Activated CD8-positive, alpha-beta T cell treated with anti-CD3 and anti-CD28 coated beads for 36 hours (primary cell): ENCODE data around the gene ALDH4A1. TPM values are rescaled to one million over a fixed set of nuclear protein-coding genes. Genes with fewer than 3 reads are reported as not detected.

ENCODE experiments used
- ATAC-seq: fragments of 200-7000 bp; cut with Tn5 transposase; one replicate; pipeline ENCODE4 v1.10.0; 2021; ENCODE audit warnings: mild to moderate bottlenecking, moderate library complexity
- CTCF ChIA-PET: fragments of 350-600 bp; sonication (Branson Sonifier 250); formaldehyde crosslinking; loops from one replicate; lab custom pipeline; 2021; ENCODE audit warnings: antibody characterized with exemption; lab: Charles Lee
- POLR2A ChIA-PET: fragments of 350-600 bp; sonication (Branson Sonifier 250); formaldehyde crosslinking; loops from one replicate; lab custom pipeline; 2021; ENCODE audit warnings: antibody characterized with exemption; lab: Charles Lee
- DNase-seq: peaks from one replicate; pipeline ENCODE4 v3.0.0-alpha.2; 2020
- H3K27ac Mint-ChIP-seq: one replicate; pipeline ENCODE4 v1.8.0; 2021; ENCODE audit warnings: mild to moderate bottlenecking, mixed read lengths
- H3K27me3 Mint-ChIP-seq: one replicate; pipeline ENCODE4 v1.8.0; 2021; ENCODE audit warnings: mixed read lengths
- H3K36me3 Mint-ChIP-seq: one replicate; pipeline ENCODE4 v1.8.0; 2021; ENCODE audit warnings: low read depth, mixed read lengths
- H3K4me1 Mint-ChIP-seq: one replicate; pipeline ENCODE4 v1.8.0; 2021; ENCODE audit warnings: low read depth, mixed read lengths
- H3K4me3 Mint-ChIP-seq: one replicate; pipeline ENCODE4 v1.8.0; 2021; ENCODE audit warnings: mild to moderate bottlenecking, moderate library complexity, mixed read lengths
- H3K9me3 Mint-ChIP-seq: one replicate; pipeline ENCODE4 v1.8.0; 2021; ENCODE audit warnings: mixed read lengths
- intact Hi-C: fragments of 100-400 bp; cut with micrococcal nuclease; formaldehyde crosslinking; loops from one replicate; pipeline ENCODE4 v1.10.0; 2022
- total RNA-seq, 2 experiments: library from RNA; stranded (reverse); gene quantifications; one replicate each; pipeline ENCODE4 v1.2.3, GENCODE V29; 2021
- TF ChIP-seq, protein P1 (sequence below): fragments of 200-600 bp; IDR thresholded peaks from one replicate; pipeline ENCODE4 v1.8.0; 2022; ENCODE audit warnings: antibody characterized with exemption, mild to moderate bottlenecking

Gene ALDH4A1
- total RNA-seq, 2 experiments from 2014 or later = 3.9 to 4.3 TPM

GRCh38 chr1:18927082-18927653 lies 24.8 kb upstream of the ALDH4A1 start:
- DNase-seq = no peak
- intact Hi-C loops = loop anchor here (2.0 kb wide), 1 partner anchor 28 kb away; no protein-coding TSS in a partner anchor
- peak; percentile 45 for ATAC-seq
- Mint-ChIP-seq H3K4me1 (peaks cover 86% of the 10 kb centered on the region), H3K27ac (peak overlapping the region; percentile 99), H3K27me3 (no peaks in the 10 kb centered on the region), H3K4me3 (peak overlapping the region; percentile 82), H3K36me3 (peaks cover 5% of the 10 kb centered on the region), H3K9me3 (peaks cover 2% of the 10 kb centered on the region)
- TF ChIP-seq, protein P1, sequence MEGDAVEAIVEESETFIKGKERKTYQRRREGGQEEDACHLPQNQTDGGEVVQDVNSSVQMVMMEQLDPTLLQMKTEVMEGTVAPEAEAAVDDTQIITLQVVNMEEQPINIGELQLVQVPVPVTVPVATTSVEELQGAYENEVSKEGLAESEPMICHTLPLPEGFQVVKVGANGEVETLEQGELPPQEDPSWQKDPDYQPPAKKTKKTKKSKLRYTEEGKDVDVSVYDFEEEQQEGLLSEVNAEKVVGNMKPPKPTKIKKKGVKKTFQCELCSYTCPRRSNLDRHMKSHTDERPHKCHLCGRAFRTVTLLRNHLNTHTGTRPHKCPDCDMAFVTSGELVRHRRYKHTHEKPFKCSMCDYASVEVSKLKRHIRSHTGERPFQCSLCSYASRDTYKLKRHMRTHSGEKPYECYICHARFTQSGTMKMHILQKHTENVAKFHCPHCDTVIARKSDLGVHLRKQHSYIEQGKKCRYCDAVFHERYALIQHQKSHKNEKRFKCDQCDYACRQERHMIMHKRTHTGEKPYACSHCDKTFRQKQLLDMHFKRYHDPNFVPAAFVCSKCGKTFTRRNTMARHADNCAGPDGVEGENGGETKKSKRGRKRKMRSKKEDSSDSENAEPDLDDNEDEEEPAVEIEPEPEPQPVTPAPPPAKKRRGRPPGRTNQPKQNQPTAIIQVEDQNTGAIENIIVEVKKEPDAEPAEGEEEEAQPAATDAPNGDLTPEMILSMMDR = no peak
- ChIA-PET POLR2A (interaction anchor here (0.7 to 6.3 kb wide), 20 partner anchors 8 to 324 kb away, joined by 3 to 139 read pairs (median 7); partner anchors contain the start of genes ALDH4A1, EMC1, IFFO2 and MRTO4), CTCF (interaction anchor here (0.8 to 6.0 kb wide), 13 partner anchors 13 to 147 kb away, joined by 3 to 75 read pairs (median 6); partner anchors contain the start of gene ALDH4A1)

DNA sequence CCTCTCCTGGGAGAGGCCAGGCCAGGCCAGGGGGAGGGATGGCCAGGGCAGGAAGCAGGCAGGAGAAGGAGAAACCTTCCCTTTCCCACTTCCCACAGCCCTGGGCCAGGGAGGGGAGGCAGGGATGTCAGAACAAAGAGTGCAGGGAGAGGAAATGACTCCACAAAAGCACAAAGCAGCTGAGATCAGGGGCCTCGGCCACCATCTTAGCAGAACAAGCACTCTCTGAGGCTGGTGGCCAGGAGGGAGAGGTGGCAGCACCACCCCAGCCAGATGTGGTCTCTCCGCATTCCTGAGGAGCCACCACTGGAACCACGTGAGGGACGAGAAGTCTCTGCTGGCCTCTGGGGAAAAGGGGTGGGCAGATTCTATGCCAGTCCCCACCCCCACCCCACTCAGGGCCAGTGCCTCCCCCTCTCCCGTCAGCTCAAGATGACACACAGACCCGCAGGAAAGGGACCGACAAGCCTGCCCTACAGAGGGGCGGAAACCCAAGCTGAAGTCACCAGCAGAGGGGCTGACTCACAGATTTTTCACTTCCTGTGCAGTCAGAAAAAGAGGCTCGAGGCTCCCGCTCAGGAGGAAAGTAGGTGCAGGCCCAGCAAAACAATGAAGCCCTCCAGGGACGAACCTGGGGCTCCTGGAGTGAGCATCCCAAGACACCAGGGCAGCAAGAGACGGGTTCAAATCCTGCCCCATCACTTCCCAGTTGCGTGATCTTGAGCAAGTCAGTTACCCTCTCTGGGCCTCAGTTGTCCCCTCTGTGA lies 24.1 kb upstream of the ALDH4A1 start:
- ChIA-PET CTCF (interaction anchor here (1.0 to 6.0 kb wide), 10 partner anchors 13 to 148 kb away, joined by 3 to 75 read pairs (median 6); partner anchors contain the start of gene ALDH4A1), POLR2A (interaction anchor here (0.9 to 6.3 kb wide), 18 partner anchors 11 to 166 kb away, joined by 3 to 139 read pairs (median 7); partner anchors contain the start of genes ALDH4A1 and IFFO2)
- TF ChIP-seq, protein P1 = no peak
- peak; percentile 88 for ATAC-seq
- intact Hi-C loops = loop anchor here (2.0 kb wide), 1 partner anchor 28 kb away; no protein-coding TSS in a partner anchor
- Mint-ChIP-seq H3K4me3 (peak overlapping the region; percentile 82), H3K36me3 (peaks cover 5% of the 10 kb centered on the region), H3K4me1 (peaks cover 81% of the 10 kb centered on the region), H3K27me3 (no peaks in the 10 kb centered on the region), H3K9me3 (peaks cover 2% of the 10 kb centered on the region), H3K27ac (peak overlapping the region; percentile 99)
- DNase-seq = peak; percentile 94

- ChIA-PET POLR2A (interaction anchor here (0.8 to 6.3 kb wide), 6 partner anchors 12 to 40 kb away, joined by 3 to 139 read pairs (median 8); partner anchors contain the start of gene IFFO2), CTCF (interaction anchor here (0.6 to 6.0 kb wide), 4 partner anchors 12 to 20 kb away, joined by 3 to 75 read pairs (median 12); no protein-coding TSS in a partner anchor)
- TF ChIP-seq, protein P1 = no peak
- DNase-seq (no peak), ATAC-seq (no peak)
- Mint-ChIP-seq H3K9me3 (peaks cover 2% of the 10 kb centered on the region), H3K27me3 (no peaks in the 10 kb centered on the region), H3K27ac (peak overlapping the region; percentile 89), H3K4me3 (no peak overlapping the region), H3K36me3 (peaks cover 5% of the 10 kb centered on the region), H3K4me1 (peaks cover 69% of the 10 kb centered on the region)
- intact Hi-C loops = no loop called here
These were observed 22.9 kb upstream of the ALDH4A1 start for GRCh38 chr1:18925279-18925678.

DNA sequence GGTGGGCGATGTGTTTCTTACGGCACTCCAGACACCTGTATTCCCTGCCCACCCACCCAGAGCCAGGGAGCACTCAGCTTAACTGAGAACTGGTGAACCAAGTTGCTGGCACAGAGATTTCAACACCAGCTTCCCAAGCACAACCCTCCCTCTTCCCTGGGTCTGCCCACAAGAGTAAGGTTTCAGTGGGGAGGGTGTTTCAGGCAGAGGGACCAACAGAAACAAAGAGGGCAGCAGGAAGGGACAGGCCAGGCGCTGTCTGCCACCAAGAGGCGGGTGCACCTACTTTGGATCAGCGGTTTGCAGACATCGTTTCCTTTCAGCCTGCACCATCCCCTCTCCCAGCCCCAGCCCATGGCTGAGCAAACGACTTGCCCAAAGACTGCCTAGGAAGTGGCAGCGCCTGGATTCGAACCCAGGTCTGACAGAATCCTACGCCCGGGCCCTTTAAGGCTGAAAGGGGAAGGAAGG lies 21.9 kb upstream of the ALDH4A1 start:
- H3K27ac Mint-ChIP-seq = no peak overlapping the region
- H3K4me3 Mint-ChIP-seq = no peak overlapping the region
- TF ChIP-seq, protein P1 = no peak
- DNase-seq (no peak), ATAC-seq (no peak)
- H3K36me3 Mint-ChIP-seq = peaks cover 7% of the 10 kb centered on the region
- ChIA-PET POLR2A (interaction anchor here (0.8 to 1.1 kb wide), 4 partner anchors 11 to 153 kb away, joined by 3 to 4 read pairs (median 3); no protein-coding TSS in a partner anchor), CTCF (interaction anchor here (0.8 to 6.0 kb wide), 6 partner anchors 11 to 48 kb away, joined by 3 to 75 read pairs (median 8); no protein-coding TSS in a partner anchor)
- no peaks in the 10 kb centered on the region for H3K27me3 Mint-ChIP-seq
- H3K9me3 Mint-ChIP-seq = peaks cover 2% of the 10 kb centered on the region
- H3K4me1 Mint-ChIP-seq = peaks cover 59% of the 10 kb centered on the region
- intact Hi-C loops = no loop called here
